ENCODE results near the gene TAPBPL. TPM values are rescaled to one million over a fixed set of nuclear protein-coding genes. Genes with fewer than 3 reads are reported as not detected.

Gene TAPBPL
- total and polyA plus RNA-seq, 2 of the 4 experiments (the other 2 are of a cell fraction): 3.4 to 12.1 TPM

DNA sequence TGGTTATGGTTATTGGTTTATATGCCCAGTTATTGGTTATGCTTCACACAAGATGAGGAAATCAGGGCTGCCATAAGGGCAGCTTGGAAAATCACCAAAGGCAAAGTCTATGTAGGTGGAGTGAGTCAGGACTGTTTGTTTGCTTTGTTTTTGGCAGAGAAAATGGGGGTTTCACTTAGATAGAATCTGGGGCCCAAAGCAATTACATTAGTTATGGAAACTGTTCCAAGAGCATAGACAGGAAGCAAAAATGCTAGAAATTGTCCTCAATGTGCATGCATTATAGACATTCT is 16.4 kb downstream of the TAPBPL start:
- H2AK9ac ChIP-seq (replicated peaks; ENCODE audit: low read depth, low read length, poor library complexity): no peak overlapping the region
- H2BK15ac ChIP-seq (ENCODE audit: low read depth, low read length): no peak overlapping the region
- no peak overlapping the region for H2BK5ac ChIP-seq (ENCODE audit: low read depth, low read length, poor library complexity, severe bottlenecking)
- no peak overlapping the region for H3K56ac ChIP-seq (ENCODE audit: extremely low read depth, insufficient read depth, low read length)
- H3K4ac ChIP-seq (ENCODE audit: low read depth, low read length): no peak overlapping the region
- no peak overlapping the region for H3K18ac ChIP-seq (ENCODE audit: low read depth, low read length)
- H4K20me1 ChIP-seq (ENCODE audit: insufficient read depth, low read length): peaks cover 17% of the 10 kb centered on the region
- TF ChIP-seq CEBPB (IDR thresholded peaks at IDR 0.05; ENCODE audit: low read depth, low read length) (peak; percentile 29; the same call in 1 of the 2 replicates), RCOR1 (IDR thresholded peaks at IDR 0.05; ENCODE audit: insufficient replicate concordance, low read length) (no peak), CHD1 (IDR thresholded peaks at IDR 0.05; ENCODE audit: low read depth, low read length) (no peak), FOS (IDR thresholded peaks at IDR 0.05; ENCODE audit: low read depth, low read length) (0 out of 2 replicates have a peak, but pooled peaks have one; percentile 19), MAFK (IDR thresholded peaks at IDR 0.05; ENCODE audit: low read depth, low read length) (no peak)
- TF ChIP-seq, protein P1, sequence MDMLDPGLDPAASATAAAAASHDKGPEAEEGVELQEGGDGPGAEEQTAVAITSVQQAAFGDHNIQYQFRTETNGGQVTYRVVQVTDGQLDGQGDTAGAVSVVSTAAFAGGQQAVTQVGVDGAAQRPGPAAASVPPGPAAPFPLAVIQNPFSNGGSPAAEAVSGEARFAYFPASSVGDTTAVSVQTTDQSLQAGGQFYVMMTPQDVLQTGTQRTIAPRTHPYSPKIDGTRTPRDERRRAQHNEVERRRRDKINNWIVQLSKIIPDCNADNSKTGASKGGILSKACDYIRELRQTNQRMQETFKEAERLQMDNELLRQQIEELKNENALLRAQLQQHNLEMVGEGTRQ (IDR thresholded peaks at IDR 0.05; ENCODE audit: low read depth, low read length): no peak
- H3K9me3 ChIP-seq (ENCODE audit: control insufficient read depth, insufficient read depth, low read length): no peaks in the 10 kb centered on the region
- no peak overlapping the region for H3K9ac ChIP-seq (ENCODE audit: low read depth, low read length)
- H3K79me1 ChIP-seq (ENCODE audit: low read depth in 1 of 2, low read length in 2 of 2): peaks cover 16 to 45% of the 10 kb centered on the region in 2 experiments
- H3K9me1 ChIP-seq (ENCODE audit: insufficient read depth, low read length): peaks cover 6% of the 10 kb centered on the region; the same call in 1 of the 2 replicates
- ChIA-PET POLR2A (ENCODE audit: unreplicated experiment) (interaction anchor here (0.6 to 1.0 kb wide), 2 partner anchors 68 to 133 kb away, joined by 3 to 4 read pairs; no protein-coding TSS in a partner anchor), CTCF (interaction anchor here (0.6 kb wide), 1 partner anchor 32 kb away, joined by 3 read pairs; no protein-coding TSS in a partner anchor)
- no peak overlapping the region for H2AK5ac ChIP-seq (ENCODE audit: low read depth, low read length)
- BruUV-seq (replicated peaks): no TSS peak
- no peak overlapping the region for H2AFZ ChIP-seq (replicated peaks; ENCODE audit: low read length, poor library complexity)
- H4K91ac ChIP-seq (ENCODE audit: insufficient read depth, low read depth, low read length): no peak overlapping the region
- H3K4me3 ChIP-seq (ENCODE audit: insufficient read depth, low read depth, low read length): no peak overlapping the region
- no peak overlapping the region for H4K8ac ChIP-seq (ENCODE audit: low read depth in 2 of 2, low read length in 2 of 2)
- in situ Hi-C loops (cut with MboI; ENCODE audit: low sequenced_read_pairs) (loop anchor here (25.0 kb wide), 1 partner anchor 281 kb away; no protein-coding TSS in a partner anchor), intact Hi-C loops (cut with micrococcal nuclease) (loop anchor here (5.0 kb wide), 1 partner anchor 271 kb away; no protein-coding TSS in a partner anchor), dilution Hi-C loops (cut with HindIII; ENCODE audit: low sequenced_read_pairs, unreplicated experiment) (no loop called here)
- H3K4me1 ChIP-seq (ENCODE audit: control insufficient read depth, insufficient read depth, low read length): peaks cover 4% of the 10 kb centered on the region
- peak; percentile 62 for DNase-seq
- ATAC-seq (ENCODE audit: low read depth): no peak
- no peak overlapping the region for H3K27ac ChIP-seq (ENCODE audit: insufficient read depth, low read length)
- H4K5ac ChIP-seq (ENCODE audit: low read depth, low read length): no peak overlapping the region
- peak overlapping the region; percentile 29; the same call in 1 of the 2 replicates for H3K4me2 ChIP-seq (ENCODE audit: low read depth, low read length)
- H2BK20ac ChIP-seq (ENCODE audit: low read depth, low read length): no peak overlapping the region
- peak overlapping the region; percentile 7; the same call in 1 of the 2 replicates for H3K23ac ChIP-seq (ENCODE audit: low read depth, low read length)
- H2BK120ac ChIP-seq (ENCODE audit: low read depth, low read length): no peak overlapping the region
- H3K36me3 ChIP-seq (ENCODE audit: control insufficient read depth, insufficient read depth, low read length): peaks cover 22% of the 10 kb centered on the region
- H3K27me3 ChIP-seq (ENCODE audit: control insufficient read depth, insufficient read depth, low read length): no peaks in the 10 kb centered on the region
- no peak overlapping the region for H3K14ac ChIP-seq (replicated peaks; ENCODE audit: low read depth, low read length)
